Embryonic facial prominence (tissue), 1 donor: ENCODE data around the gene SNX24.
A peak's percentile ranks its signal among the peaks of the same experiment; 100 is the strongest.

Source experiments
- DNase-seq: peaks from one replicate; pipeline ENCODE4 v3.0.0-alpha.2; 2016; ENCODE audit errors: extremely low spot score

The SNX24 gene

DNA sequence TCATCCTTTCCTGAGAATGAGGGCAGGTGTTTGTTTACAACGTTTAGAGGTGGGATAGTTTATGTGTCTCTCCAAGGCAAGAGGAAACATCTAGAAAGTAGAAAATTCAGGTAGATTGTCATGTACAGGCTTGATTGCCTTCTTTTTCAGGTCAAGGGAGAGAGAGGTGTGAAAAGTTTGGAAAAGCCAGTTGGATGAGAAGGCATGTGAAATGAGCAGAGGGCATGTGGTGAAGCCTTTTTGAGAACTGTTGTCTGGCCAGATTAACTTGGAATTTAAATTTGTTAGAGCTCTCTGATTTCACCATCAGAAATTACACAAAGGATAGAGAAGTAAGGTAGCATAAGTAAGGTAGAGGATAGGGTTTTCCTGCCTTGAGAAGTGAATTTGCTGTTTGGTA is 74.6 kb downstream of the SNX24 start:
- no peak for DNase-seq

DNA sequence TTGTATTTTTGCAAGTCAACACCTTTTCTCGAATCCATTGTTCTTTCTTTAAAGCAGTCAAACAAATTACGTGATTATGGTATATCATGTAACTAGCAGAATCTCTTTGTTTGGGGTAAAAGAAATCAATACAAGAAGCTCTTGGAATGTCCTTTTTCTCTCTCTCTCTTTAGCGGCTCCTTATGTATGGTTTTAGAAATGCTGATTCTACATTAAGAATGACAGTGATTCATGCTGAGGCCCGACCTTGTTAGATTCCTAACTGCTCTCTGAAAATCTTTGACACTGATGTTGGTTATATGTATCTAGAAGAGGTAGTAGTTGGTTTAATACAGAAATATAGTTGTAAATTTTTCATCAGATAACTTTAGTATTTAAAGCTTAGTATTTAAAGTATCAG is 76.4 kb downstream of the SNX24 start:
- DNase-seq, result peak; percentile 29

DNA sequence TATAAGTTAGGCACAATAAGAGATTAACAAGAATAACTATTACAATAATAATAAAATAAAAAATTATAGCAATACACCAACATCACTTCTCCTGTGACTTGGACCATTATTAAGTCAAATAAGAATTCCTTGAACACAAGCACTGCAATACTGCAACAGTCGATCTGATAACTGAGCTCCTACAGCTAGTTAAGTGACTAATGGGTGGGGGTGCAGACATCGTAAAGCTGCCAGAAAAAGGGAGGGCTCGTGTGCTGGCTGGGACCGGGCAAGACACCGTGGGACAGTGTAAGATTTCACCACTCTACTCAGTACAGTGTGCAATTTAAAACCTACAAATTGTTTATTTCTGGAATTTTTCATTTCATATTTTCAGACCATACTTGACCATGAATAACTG is 78.8 kb downstream of the SNX24 start:
- DNase-seq, result no peak

DNA sequence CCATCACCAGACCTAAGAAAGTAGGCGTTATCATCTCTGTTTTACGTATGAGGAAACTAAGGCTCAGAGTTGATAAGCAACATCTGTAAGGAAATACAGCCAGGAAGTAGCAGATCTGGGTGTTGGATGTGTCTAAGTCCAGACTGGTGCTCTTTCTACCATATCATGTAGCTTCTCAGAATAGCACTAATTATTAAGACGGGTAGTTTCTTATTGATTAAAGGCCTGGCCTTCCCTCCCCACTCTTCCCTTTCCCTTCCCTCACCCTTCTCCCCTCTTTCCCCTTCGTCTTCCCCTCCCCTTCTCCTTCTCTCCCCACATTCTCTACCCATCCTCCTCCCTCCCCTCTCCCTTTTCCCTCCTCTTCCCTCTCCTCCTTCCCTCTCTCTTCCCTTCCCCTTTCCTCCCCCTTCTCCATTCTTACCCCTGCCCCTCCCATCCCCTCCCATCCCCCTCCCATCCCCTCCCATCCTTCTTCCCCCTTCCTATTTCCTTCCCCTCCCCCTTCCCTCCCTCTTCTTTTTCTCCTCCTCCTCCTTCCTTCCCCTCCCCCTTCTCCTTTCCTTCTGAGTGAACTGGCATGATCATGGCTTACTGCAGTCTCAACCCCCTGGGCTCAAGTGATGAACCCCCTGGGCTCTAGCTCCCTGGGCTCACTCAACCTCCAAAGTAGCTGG is 79.4 kb downstream of the SNX24 start:
- DNase-seq, result no peak

DNA sequence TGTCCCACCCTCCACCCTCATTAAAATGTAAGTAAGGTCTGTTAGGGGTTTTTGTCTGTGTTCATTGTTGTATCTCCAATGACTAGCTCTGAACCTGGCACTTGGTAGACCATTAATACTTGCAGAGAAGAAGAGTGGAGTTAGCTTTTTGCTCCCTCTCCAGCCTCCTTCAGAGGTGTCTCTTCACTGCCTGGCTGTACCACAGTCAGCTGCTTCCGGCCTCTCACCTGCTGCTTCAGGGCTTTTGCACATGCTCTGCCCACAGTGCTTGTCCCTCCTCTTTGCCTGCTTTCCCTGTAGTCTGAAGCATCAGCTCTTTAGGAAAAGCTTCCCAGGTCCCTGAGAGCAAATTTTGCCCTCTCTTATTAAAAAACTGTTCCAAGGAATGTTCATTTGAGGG is 83.6 kb downstream of the SNX24 start:
- DNase-seq, result no peak

DNA sequence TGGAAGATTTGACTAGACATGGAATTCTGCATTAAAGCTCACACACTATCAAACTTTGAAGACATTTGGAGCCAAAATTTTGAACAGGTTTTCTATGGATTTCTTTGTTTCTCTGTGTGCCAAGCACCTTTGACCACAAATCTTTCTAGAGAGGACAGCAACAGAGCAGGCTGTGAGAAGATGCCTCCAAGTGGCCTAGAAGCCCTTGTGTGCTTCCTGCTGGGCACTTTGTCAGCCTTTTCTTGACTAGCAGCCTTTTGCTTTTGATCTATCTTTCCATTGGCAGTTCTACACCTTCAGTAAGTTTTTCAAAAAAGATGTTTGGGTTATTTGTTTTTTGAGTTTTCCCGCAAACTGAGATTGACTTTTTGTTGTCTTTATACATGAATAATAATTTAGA is 84.6 kb downstream of the SNX24 start:
- DNase-seq, result no peak

DNA sequence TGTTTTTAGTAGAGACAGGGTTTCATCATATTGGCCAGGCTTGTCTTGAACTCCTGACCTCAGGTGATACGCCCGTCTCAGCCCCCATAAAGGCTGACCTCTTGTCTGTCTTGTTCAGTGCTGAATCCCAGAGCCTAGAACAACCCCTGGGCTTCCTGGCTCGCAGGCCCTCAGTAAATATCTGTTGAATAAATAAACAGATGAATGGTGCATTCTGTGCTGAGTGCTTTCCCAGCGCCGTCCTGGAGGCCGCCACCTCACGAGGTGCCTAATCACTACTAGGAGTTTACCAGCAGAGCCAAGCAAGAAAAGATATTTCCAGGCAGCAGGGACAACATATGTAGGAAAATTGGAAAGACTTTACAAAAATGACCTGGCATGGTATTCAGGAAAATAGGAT is 88.5 kb downstream of the SNX24 start:
- DNase-seq, result no peak

DNA sequence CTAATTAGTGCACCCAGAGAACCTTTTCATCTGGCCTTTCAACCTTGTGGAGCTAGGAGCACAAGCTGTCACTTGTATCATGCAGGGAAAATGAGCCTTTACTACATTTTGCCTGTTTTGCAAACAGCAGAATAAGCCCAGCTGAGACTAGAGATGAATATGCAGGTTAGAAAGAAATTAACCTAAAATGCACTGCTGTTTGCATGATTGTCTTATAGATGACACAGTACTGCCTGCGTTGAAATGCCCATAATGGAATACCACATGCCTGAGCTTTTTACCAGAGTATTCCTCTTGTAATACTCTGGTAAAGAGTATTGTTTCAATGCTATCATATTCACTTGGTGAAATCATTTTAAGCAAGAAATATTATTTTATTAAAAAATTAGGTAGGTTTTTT is 90.7 kb downstream of the SNX24 start:
- no peak for DNase-seq

DNA sequence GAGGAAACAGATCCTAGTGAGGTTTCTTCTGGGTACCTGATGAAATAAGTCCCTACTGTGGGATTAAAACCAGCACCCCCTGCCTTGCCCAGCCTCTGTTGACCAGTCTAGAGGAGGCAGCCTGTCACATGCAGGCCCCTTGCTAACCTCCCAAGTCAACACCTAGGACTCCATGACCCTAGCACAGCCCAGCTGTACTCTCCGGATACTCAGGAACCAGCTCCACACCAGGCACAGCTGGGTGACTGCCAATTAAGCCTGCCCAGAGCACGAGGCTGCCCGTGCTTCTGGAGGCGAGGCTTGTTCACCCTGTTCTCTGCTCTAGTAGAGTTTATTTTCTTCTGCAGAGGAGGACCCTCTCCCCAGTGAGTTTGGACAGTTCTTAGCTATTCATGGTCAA is 92.5 kb downstream of the SNX24 start:
- DNase-seq, result no peak

DNA sequence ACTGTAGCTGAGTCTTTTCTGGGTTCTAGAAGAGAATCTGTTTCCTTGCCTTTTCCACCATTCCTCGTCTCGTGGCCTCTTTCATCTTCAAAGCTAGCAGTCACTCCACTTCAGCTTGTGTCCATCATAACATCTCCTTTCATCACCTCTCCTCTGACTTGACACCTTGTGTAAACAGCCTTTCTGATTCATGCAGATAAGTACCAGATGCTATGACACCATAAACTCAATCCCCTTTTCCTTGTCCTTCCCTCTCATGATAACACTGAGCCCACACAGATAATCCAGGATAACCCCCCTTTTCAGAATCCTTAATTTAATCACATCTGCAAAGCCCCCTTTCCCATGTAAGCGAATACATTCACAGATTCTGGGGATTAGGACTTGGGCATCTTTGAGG is 95.5 kb downstream of the SNX24 start:
- no peak for DNase-seq

DNA sequence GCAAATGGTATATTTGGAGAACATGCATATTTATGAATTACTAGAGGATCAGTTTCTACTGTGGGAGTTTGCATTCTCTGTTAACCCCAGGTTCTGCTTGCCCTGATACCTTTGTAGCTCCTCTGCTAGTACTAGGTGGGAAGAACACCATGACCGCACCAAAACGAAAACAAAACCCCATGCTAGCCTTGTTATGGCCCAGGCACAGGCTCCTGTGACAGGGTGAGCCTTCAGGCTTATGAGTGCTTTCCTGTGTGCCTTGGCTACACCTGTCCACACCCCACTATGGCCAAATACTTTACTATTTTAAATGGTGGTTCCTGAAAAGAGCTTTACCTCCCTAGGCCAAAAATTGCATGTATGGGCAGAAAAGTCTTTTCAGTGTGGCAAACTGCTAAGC is 96.3 kb downstream of the SNX24 start:
- no peak for DNase-seq

DNA sequence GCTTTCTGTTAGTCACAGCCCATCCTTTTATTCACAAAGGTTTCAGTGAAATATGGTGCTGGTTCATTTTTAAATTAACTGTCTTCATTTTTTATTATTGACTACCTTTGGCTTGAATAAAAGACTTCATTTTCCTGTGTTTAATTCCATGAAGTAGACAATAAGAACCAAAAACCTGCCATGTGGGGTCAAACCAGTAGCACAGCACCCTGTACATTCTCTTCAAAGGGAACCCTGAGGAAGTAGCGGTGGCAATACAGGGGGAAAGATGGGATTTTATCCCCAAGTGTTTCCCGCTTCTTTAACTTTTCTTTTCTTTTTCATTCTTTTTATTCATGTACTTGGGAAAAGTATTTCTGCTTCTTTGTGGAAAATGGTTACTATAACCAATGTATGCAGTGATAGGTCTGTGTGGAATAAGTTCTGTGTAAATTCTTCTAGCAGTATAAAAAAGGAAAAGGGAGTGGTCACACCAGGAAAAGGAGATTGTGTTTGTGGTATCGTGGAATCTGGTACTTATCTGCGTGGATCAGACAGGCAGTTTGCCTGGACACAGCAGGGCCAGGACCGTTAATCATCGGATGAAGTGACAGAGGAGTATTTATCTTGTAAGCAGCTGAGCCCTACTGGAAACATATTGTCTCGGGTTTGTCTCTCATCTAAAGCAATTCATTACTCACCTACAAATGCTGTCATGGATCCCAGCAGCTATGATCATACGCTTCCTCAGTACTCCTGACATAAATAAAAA is 96.9 kb downstream of the SNX24 start:
- no peak for DNase-seq

DNA sequence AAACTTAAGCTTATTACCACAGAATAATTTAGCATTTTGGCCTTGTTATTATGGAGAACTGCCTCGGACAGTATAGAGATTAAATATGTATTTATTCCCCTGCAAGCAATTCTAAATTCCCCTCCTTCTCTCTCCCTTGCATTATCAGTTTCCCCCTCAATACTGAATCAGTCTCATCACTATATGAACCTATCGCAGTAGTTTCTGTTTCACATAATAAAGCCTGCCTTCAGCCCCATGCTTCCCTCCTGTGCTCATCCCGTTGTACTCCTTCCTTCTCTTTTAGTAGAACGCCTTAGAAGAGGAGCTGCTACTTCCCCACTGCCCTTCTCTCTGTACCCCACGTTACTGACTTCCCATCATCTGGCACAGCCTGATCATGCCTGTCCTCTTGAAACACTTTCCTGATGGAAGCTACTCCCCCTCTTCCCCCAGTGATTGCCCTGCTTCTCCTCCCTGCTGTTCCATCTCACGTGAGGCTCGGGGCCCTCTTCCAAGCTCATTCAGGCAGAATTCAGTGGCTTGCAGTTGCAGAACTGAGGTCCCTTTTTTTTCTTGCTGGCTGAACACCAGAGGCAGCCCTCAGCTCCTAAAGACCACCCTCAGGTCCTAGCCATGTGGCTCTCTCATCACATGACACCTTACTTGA is 97.8 kb downstream of the SNX24 start:
- no peak for DNase-seq

DNA sequence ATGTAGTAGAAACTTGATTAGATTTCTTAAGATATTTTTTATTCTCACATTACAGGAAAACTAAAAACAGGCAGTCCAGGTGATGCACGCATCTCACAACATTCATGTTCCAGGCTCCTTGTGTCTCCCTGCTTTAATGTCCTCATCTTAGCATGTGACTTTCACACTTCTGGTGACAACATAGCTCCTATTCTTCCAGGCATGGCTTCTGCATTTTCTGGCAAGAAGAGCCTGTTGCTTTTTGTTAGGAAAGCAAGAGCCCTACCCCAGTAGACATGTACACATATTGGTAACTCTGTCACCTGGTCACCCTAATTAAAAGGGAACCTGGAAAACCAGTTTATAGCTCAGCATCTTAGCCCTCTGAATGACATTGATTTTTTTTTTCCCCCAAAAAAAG is 98.6 kb downstream of the SNX24 start:
- DNase-seq, result no peak

DNA sequence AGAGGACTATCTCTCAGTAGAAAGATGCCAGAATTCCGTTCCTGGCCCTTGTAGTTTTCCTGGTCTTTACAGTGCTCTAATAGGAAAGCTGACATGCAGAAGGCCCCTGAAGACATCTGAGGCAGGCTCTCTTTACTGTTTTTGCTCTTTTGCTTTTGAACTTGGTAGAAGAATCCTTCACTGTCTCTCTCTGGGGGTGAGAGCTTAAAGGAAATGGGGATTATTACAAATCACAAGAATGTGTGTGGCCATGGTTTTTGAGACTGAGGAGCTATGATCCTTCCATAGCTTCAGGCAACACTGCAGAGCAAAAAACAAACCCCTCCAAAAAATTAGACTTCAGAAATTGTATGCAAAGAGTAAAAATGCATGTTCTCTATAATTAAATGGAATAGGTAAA is 102.0 kb downstream of the SNX24 start:
- no peak for DNase-seq

DNA sequence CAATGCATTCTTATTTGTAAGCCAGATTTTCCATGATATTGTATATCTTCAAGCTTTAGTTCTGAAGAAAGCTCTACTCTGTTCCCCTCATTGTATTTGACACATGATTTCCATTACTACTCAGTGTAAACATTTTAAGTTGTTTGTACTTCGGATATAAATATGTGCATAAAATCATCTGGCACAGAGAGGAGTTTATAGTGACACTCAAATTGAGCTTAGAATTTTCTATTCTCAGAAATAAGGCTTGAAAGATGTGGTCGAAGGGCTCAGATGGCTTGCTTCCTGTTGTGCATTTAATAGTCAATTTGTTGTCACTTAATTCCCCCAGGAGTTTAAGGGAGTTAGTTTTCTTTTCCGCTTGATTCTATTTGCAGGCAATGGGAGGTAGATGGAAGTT is 102.4 kb downstream of the SNX24 start:
- DNase-seq, result no peak

DNA sequence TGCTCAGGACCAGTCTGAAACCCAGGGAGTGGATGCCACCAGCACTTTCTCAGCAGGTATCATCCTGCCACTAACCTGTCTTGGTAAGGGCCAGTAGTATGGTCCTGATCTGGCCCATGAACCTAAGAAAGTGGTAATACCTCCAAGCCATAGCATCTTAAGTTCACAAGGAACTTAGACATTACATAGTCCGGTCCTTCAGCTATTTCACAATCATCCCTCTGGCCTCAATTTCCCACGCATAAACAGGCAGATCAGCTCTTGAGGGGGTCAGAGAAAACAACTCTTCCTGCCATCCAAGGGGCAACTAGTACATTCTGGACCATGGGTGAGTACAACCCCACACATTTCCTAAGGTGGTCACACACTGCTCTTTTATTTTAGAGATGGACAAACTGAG is 102.9 kb downstream of the SNX24 start:
- no peak for DNase-seq

DNA sequence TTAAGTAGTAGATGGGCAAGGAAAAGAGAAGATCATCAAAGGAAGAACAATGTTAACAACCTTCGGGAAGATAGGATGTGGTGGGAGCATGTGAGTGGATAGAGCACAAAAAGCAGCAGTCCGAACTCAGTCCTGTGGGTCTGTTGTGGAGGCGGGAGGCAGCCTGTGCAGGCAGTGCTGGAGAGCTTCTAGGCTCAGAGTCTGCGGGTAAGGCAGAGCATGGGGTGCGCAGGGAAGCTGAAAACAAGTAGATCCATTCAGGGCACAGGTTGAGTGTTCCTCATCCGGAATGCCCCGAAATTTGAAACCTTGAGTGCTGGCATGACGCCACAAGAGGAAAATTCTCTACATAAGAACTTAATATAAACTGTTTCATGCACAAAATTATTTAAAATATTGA is 106.2 kb downstream of the SNX24 start:
- DNase-seq, result no peak

DNA sequence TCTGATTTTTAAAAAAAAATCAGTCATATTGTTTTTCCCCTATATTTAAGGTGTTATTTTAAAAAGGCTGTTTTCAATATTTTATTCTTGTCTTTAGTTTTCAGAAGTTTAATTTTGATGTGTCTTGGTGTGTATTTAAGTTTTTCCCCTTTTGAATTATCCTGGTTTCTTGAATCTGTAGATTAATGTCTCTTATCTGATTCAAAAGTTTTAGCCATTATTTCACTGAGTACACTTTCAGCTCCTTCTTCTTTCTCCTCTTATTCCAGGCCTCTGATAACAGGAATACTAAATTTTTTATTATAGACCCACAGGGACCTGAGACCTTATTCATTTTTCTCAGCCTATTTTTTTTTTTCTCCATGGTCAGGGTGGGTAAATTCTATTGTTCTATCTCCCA is 109.3 kb downstream of the SNX24 start:
- DNase-seq, result no peak

DNA sequence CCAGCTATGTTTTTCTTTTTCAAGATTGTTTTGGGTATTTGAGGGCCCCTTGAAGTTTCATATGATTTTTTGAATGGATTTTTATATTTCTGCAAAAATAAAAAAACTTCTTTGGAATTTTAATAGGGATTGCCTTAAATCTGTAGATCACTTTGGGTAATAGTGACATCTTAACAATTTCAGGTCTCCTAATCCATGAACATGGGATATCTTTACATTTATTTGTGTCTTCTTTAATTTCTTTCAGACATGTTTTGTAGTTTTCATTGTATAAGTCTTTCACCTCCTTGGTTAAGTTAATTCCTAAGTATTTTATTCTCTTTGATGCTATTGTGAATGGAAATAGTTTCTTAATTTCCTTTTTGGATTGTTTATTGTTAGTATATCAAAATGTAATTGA is 112.0 kb downstream of the SNX24 start:
- no peak for DNase-seq

DNA sequence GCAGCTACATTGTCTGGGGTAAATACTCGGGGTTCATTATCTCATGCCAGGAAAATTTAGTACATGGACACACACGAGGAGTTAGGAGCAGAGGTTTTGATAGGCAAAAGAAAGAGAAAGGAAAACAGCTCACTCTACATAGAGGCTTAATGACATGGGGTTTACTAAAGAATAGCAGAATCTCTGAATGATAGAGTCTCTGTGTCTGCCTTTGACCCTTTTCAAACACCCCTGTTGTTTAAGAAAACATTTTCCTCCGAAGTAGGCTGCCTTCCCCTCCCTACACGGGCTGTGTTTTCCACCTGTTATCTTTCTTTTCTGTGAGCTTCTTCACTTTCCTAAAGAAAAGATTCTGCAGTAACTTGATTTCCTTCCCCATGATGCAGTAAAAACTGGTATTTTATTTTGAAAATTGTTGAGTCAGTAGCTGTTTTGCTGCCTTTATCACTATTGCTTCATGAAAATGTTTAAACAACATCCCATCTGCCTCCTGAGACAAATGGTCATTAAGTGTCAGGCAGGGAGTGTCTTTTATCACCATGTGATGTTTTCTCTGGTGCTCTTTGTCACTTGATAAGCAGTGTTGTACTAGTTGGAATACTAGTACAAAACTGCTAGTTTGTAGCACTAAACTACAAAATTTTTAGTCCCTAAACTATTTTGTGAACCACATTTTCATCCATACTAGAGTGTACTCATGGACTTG is 114.5 kb downstream of the SNX24 start:
- DNase-seq, result no peak

DNA sequence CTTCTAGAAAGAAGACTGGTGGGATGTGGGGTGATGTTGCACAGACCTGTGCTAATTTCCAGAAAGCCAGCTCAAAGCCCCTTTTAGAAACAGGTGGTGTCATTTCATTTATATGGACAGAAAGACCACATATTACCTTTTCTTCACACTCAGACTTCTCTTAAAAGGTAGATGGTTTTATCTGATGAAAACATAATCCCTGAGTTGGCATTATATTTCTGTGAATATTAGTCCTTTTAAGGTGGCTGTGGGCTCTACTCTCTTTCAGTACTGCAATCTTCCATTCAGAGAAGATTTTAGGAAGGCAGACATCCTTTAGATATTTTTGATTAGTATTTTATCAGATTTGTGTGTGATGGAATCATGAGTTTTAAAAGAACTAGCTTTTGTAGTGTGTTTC is 117.9 kb downstream of the SNX24 start:
- no peak for DNase-seq

DNA sequence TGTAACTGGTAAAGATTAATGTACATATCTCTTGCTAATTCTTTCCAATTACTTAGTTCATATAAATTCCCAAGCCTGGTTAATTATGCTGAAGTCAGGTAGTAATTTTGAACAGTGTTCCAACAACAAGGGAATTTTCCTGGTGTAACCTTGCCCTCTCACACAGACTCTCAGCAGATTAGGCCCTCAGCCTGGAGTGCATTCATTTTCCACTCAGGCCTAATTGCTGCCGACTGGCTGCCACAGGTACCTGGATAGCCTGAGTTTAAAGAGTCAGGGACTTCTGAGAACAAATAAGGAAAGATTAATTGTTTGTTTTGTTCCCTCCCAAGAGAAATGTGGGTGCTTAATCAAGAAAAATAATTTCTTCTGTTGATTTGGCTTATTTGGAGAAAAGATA is 119.7 kb downstream of the SNX24 start:
- no peak for DNase-seq
